GM21723 (cell line): ENCODE data around the gene NPTX2.

Source experiments
- ATAC-seq: cut with Tn5 transposase; IDR thresholded peaks from one replicate; pipeline ENCODE4 v1.9.1; 2021; ENCODE audit warnings: mild to moderate bottlenecking, moderate library complexity; ENCODE audit not compliant: unreplicated experiment

Gene NPTX2

GRCh38 chr7:98653601-98654310 is 36.7 kb downstream of the NPTX2 start:
- ATAC-seq: no peak

- ATAC-seq: no peak
Measured at GRCh38 chr7:98654524-98655272, 37.6 kb downstream of the NPTX2 start.

DNA sequence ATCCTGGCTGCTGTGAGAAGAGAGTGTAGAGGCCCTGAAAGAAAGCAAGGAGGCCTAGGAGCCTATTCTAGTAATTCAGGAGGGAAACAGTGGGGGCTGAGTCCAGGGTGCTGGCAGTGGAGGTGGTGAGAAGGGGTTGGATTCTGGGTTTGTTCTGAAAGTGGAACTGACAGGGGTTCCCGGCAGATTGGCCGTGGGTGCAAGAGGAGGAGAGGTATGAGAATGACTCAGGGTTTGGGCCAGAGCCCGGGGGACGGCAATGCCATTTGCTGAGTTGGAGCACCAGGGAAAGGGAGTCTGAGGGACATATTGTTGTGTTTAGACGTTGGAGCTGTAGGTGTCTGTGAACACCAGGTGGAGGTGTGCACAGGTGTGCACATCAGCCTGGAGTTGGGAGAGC is 38.5 kb downstream of the NPTX2 start:
- ATAC-seq: no peak

DNA sequence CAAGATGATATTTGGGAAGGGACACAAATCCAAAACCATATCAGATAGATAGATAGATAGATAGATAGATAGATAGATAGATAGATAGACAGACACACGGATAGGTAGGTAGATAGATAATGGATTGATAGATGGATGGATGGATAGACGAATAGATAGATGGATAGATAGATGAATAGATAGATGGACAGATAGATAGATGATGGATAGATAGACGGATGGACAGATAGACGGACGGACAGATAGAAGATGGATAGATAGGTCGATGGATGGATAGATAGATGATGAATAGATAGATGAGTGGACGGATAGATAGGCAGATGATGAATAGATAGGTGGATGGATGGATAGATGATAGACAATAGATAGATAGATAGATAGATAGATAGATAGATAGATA is 39.8 kb downstream of the NPTX2 start:
- ATAC-seq: no peak

- ATAC-seq: no peak
Measured at GRCh38 chr7:98657736-98658135, 40.7 kb downstream of the NPTX2 start.

GRCh38 chr7:98659756-98660155 is 42.7 kb downstream of the NPTX2 start:
- no peak for ATAC-seq

GRCh38 chr7:98661607-98662006 is 44.5 kb downstream of the NPTX2 start:
- no peak for ATAC-seq

DNA sequence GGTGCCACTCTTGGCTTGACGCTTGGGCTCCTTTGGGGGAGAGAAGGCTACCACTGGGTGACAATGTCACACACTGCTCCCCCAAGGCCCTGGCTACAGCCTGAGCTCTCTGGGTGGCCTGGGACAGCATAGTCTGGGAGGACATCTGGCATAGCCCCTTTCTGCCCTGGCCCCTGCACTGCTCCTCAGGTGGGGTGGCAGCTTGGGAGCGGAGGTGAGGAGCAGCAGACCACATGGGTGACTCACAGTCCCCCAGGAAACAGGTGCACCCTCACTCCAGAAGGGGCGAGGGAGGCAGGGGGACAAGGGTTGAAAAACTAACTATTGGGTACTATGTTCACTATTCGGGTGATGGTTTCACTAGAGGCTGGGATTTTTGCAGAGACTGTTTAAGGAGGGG is 45.2 kb downstream of the NPTX2 start:
- ATAC-seq: no peak

DNA sequence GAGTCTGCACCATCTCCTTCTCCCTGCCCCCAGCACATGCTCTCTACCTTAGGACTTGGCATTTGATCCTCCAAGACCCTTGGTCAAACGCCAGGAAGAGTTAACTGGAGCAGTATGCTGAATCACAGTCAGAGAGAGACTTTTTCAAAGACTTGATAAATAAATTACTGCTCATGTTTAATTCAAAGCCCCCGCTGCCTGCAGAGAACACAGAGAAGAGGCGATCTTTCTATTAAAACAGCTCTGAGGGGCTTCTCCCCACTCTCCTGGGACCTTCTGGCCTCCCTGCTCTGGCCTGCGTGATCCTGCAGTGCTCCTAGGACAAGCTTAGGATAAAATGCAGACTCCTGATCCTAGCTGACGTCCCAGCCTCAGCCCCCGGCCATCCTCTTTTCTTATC is 47.8 kb downstream of the NPTX2 start:
- ATAC-seq: no peak

GRCh38 chr7:98668255-98668654 is 51.2 kb downstream of the NPTX2 start:
- ATAC-seq: no peak

GRCh38 chr7:98669329-98670000 is 52.4 kb downstream of the NPTX2 start:
- no peak for ATAC-seq

DNA sequence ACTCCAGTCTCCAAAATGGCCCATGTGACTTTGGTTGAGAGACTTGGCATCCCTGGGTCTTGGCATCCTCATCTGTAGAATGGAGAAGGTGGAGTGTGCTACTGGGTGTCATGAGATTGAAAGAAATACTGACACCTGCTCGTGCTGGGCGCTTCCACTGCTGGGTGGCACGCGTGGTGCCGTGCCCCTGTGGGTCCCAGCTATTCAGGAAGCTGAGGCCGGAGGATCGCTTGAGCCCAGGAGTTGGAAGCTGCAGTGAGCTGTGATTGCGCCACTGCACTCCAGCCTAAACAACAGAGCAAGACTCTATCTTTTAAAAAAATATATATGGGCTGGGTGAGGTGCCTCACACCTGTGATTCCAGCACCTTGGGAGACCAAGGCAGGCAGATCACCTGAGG is 53.1 kb downstream of the NPTX2 start:
- ATAC-seq: no peak

DNA sequence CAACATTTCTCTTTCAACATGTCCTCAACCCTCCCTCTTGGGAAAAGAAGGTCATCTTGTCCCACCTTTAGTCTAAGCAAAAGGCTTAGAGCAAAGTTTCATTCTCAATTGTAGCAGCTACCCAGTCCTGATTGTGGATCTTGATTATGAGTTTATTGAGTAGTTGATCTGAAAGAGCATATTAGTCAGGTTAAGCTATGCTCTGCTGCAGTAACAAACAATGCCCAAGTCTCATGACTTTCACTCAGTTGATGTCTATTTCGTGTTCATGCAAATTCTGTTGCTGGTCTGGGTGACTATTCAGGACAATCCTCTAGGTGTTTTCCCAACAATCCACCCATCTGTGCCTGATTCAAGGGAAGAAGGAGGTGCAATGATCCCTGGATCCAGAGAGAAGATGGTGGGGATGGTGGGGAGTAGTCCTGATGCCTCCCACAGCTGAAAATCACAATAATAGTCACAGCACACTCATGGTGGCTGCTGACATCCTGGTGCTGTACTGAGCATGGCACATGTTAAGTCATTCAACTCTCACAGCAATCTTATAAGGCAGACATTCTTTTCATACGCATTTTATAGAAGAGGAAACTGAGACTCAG is 54.7 kb downstream of the NPTX2 start:
- ATAC-seq: no peak

DNA sequence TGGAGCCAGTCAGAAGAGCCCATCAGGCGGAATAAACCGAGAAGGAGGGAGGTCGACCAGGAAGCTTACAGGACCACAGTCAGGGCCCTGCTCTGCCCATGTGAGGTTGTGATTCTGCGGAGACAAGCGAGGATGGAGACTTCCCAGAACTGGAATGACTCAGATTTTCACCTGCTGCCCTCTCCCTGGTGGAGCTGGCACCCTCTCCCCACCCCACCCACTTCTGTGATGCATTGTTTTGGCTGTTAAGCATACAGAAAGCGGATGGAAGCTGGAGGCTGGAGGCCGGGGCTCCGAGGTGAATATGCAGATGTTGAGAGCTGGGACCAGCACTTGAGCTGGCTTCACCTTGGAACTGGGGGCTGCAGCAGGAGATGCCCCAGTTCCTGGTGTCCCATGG is 57.4 kb downstream of the NPTX2 start:
- no peak for ATAC-seq

GRCh38 chr7:98674881-98675280 is 57.8 kb downstream of the NPTX2 start:
- no peak for ATAC-seq

DNA sequence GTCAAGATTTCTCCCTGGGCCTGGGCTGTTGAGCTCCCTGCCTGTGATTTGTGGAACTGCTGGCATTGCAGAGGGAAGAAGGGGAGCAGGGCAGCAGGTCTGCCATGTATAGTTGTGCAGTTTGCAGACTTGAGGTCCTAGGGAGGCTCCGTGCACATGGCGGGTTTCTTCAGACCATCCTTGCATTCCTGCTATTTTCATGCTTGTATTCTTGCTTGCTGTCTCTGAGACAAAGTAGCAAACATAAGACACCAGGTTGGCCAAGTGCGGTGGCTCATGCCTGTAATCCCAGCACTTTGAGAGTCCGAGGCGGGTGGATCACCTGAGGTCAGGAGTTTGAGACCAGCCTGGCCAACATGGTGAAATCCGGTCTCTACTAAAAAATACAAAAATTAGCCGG is 61.1 kb downstream of the NPTX2 start:
- no peak for ATAC-seq
